Measurements from ENCODE around the gene TBL1X. TPM values are rescaled to one million over a fixed set of nuclear protein-coding genes. Genes with fewer than 3 reads are reported as not detected.

TBL1X gene
- total and polyA plus RNA-seq, 2 of the 8 experiments (the other 6 are each of a cell fraction or from before 2014, with no cell fraction given), result 13.3 to 25.6 TPM

DNA sequence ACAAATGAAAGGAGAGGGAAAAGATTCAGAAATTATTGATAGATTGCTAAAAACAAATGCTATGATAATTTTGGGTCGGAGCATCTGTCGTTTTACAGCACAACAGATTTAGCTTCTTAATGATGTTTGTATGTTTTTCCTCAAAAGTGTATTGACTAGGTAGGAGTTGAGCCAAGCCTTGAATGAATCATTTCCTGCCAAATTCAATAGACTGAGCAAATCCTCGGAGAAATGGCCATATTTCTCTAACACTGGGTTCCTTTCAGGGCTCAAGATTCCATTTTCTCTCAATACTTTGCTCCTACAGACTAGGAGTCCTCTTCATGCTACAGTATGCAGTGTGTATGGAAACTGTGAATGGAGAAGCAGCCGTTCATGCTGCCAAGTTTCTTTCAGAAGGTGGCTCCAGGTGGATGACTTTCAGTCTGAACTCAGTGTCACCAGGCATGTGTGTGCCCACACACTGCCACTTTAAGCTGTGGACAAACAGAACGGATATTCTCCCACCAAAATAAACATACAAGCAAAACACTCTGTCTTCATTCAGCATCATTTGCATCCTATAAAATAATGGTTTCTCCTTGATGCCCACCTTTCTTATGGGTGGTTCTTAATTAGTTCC is 146.0 kb downstream of the TBL1X start:
- Histone ChIP-seq H2AK5ac (ENCODE audit: low read depth, low read length) (no peak overlapping the region), H3K9ac (replicated peaks in 1 of 4; ENCODE audit: extremely low read depth in 1 of 4, low read depth in 3 of 4, low read length in 3 of 4) (no peak overlapping the region), H4K91ac (replicated peaks; ENCODE audit: insufficient read length, low read length) (no peak overlapping the region), H2BK120ac (replicated peaks; ENCODE audit: low read depth, low read length) (no peak overlapping the region), H3K4me2 (ENCODE audit: insufficient read depth in 1 of 2, low read depth in 2 of 2, low read length in 2 of 2) (no peak overlapping the region), H2BK12ac (ENCODE audit: low read depth, low read length) (no peak overlapping the region), H2BK15ac (ENCODE audit: low read length) (no peak overlapping the region), H2BK5ac (ENCODE audit: low read depth, low read length) (no peak overlapping the region), H3K56ac (replicated peaks; ENCODE audit: insufficient read length, low read depth, low read length) (no peak overlapping the region), H3K79me1 (ENCODE audit: low read depth, low read length) (no peaks in the 10 kb centered on the region), H3K23ac (ENCODE audit: insufficient read length) (no peak overlapping the region), H3K4ac (replicated peaks; ENCODE audit: insufficient read length, low read depth, low read length) (no peak overlapping the region), H3K27ac (ENCODE audit: low read depth, low read length) (no peak overlapping the region), H3K27me3 (replicated peaks in 1 of 4; ENCODE audit: control insufficient read depth in 3 of 4, extremely low read depth in 1 of 4, insufficient read depth in 3 of 4, low read length in 3 of 4) (no peaks in the 10 kb centered on the region), H4K5ac (ENCODE audit: insufficient read length, low read depth, low read length) (no peak overlapping the region), H2BK20ac (ENCODE audit: low read length) (no peak overlapping the region), H3K9me3 (ENCODE audit: insufficient read depth in 2 of 2, low read depth in 1 of 2, low read length in 1 of 2) (no peaks in the 10 kb centered on the region), H3K4me1 (replicated peaks in 1 of 4; ENCODE audit: control insufficient read depth in 3 of 4, insufficient read depth in 4 of 4, low read length in 3 of 4) (peaks cover 0 to 5% (median 1%) of the 10 kb centered on the region in 4 experiments; a peak in 4 of 7 replicates), H4K20me1 (replicated peaks in 1 of 2; ENCODE audit: control insufficient read depth in 1 of 2, insufficient read depth in 2 of 2, low read length in 2 of 2) (no peaks in the 10 kb centered on the region), H3K79me2 (ENCODE audit: control insufficient read depth in 1 of 2, insufficient read depth in 2 of 2, low read length in 2 of 2) (no peaks in the 10 kb centered on the region), H3K18ac (ENCODE audit: extremely low read depth, low read length) (no peak overlapping the region), H2AFZ (ENCODE audit: low read length) (no peak overlapping the region), H3K23me2 (ENCODE audit: low read depth, low read length) (no peaks in the 10 kb centered on the region), H4K8ac (ENCODE audit: extremely low read depth, insufficient read depth, low read length) (no peak overlapping the region), H3K14ac (ENCODE audit: insufficient read length) (no peak overlapping the region), H3K36me3 (ENCODE audit: control insufficient read depth in 2 of 4, insufficient read depth in 4 of 4, low read length in 3 of 4) (no peaks in the 10 kb centered on the region), H3K4me3 (ENCODE audit: extremely low read depth in 1 of 4, insufficient read depth in 2 of 4, low read depth in 3 of 4, low read length in 4 of 4) (no peak overlapping the region)
- 86% methylated on average over 5 of the region's 5 CpGs; no CpG with 5 or more reads in 1 of the 2 experiments for WGBS, 2 experiments (ENCODE audit: extremely low coverage in 1 of 2, insufficient coverage in 1 of 2, insufficient read length in 1 of 2, insufficient replicate concordance in 2 of 2, low coverage in 1 of 2, low lambda C conversion rate in 2 of 2, missing lambda C conversion rate in 1 of 2)
- POLR2A ChIA-PET (ENCODE audit: partially characterized antibody), result no interaction called here
- FAIRE-seq, result no peak
- DNase-seq (ENCODE audit: low read depth in 1 of 2, low spot score in 2 of 2), result no peak
- CTCF ChIA-PET (ENCODE audit: partially characterized antibody), result interaction anchor here (1.3 to 2.9 kb wide), 2 partner anchors 9 to 13 kb away, joined by 3 to 10 read pairs; no protein-coding TSS in a partner anchor

Measured in H1 (cell line).